GM10248 (cell line): ENCODE measurements around the gene SMNDC1.

ENCODE experiments used
- CTCF ChIA-PET: fragments of 300-600 bp; sonication (Branson Sonifier 250); formaldehyde crosslinking; extraction: SDS; loops from one replicate; lab custom pipeline; 2021; ENCODE audit warnings: antibody characterized with exemption; lab: Yijun Ruan, JAX
- POLR2A ChIA-PET: fragments of 350-650 bp; sonication (Branson Sonifier 250); formaldehyde crosslinking; extraction: SDS; loops from one replicate; lab custom pipeline; 2020; ENCODE audit warnings: antibody characterized with exemption; lab: Yijun Ruan, JAX
- DNase-seq: peaks from one replicate; pipeline ENCODE4 v3.0.0; 2012; ENCODE audit errors: extremely low spot score
- TF ChIP-seq, protein P1 (sequence below): IDR thresholded peaks from 2 replicates; pipeline ENCODE4 v1.5.1; 2012; ENCODE audit warnings: mild to moderate bottlenecking, low read depth; ENCODE audit errors: extremely low read depth, missing control alignments, control extremely low read depth

Gene SMNDC1

GRCh38 chr10:110340816-110341215 lies 36.1 kb upstream of the SMNDC1 start:
- TF ChIP-seq, protein P1, sequence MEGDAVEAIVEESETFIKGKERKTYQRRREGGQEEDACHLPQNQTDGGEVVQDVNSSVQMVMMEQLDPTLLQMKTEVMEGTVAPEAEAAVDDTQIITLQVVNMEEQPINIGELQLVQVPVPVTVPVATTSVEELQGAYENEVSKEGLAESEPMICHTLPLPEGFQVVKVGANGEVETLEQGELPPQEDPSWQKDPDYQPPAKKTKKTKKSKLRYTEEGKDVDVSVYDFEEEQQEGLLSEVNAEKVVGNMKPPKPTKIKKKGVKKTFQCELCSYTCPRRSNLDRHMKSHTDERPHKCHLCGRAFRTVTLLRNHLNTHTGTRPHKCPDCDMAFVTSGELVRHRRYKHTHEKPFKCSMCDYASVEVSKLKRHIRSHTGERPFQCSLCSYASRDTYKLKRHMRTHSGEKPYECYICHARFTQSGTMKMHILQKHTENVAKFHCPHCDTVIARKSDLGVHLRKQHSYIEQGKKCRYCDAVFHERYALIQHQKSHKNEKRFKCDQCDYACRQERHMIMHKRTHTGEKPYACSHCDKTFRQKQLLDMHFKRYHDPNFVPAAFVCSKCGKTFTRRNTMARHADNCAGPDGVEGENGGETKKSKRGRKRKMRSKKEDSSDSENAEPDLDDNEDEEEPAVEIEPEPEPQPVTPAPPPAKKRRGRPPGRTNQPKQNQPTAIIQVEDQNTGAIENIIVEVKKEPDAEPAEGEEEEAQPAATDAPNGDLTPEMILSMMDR = no peak
- CTCF ChIA-PET = interaction anchor here (0.9 to 1.9 kb wide), 6 partner anchors 9 to 29 kb away, joined by 3 to 12 read pairs (median 5); no protein-coding TSS in a partner anchor
- no peak for DNase-seq
- POLR2A ChIA-PET = no interaction called here

- CTCF ChIA-PET = interaction anchor here (1.2 to 2.8 kb wide), 5 partner anchors 11 to 30 kb away, joined by 3 to 12 read pairs (median 6); no protein-coding TSS in a partner anchor
- TF ChIP-seq, protein P1 = no peak
- POLR2A ChIA-PET = no interaction called here
- no peak for DNase-seq
Observed at GRCh38 chr10:110340122-110340521, 35.4 kb upstream of the SMNDC1 start.

DNA sequence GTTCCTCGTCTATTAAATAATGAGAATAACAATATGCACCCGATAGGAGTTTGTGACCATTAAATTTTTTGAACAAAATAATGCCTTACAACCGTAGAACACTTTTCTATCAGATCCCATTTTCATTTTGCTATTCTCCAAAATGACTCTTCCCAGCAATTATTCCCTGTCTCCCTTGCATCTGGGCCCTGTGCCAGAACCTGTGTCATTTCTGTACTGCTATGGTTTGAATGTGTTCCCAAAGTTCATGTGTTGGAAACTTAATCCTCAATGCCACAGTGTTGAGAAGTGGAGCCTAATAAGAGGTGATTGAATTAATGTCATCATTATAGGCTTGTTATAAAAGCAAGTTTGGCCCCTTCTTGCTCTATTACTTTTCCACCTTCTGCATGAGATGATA lies 33.2 kb upstream of the SMNDC1 start:
- POLR2A ChIA-PET = no interaction called here
- no peak for DNase-seq
- TF ChIP-seq, protein P1 = no peak
- CTCF ChIA-PET = interaction anchor here (2.1 to 2.8 kb wide), 2 partner anchors 11 to 17 kb away, joined by 7 to 12 read pairs; no protein-coding TSS in a partner anchor

DNA sequence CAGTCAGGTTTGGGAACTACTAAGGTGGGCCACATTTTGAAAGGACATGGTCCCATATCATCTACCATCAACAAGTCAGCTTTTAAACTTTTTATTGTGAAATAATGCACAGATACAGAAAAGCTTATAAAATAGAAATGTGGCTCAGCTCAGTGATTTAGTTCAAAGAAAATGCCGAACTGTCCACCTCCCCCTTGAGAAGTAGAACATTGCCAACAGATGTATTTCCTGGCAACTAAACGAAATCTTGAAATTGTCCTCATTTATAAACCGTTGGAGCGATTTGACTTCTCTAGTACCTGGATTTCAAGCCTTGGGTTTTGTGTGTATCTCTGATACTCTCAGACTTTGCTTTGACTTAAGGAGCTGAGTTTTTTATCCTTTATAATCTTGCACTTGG lies 32.7 kb upstream of the SMNDC1 start:
- ChIA-PET CTCF (interaction anchor here (0.9 to 2.8 kb wide), 6 partner anchors 8 to 211 kb away, joined by 3 to 12 read pairs (median 7); no protein-coding TSS in a partner anchor), POLR2A (interaction anchor here (1.4 kb wide), 1 partner anchor 161 kb away, joined by 4 read pairs; no protein-coding TSS in a partner anchor)
- DNase-seq = no peak
- TF ChIP-seq, protein P1 = no peak

DNA sequence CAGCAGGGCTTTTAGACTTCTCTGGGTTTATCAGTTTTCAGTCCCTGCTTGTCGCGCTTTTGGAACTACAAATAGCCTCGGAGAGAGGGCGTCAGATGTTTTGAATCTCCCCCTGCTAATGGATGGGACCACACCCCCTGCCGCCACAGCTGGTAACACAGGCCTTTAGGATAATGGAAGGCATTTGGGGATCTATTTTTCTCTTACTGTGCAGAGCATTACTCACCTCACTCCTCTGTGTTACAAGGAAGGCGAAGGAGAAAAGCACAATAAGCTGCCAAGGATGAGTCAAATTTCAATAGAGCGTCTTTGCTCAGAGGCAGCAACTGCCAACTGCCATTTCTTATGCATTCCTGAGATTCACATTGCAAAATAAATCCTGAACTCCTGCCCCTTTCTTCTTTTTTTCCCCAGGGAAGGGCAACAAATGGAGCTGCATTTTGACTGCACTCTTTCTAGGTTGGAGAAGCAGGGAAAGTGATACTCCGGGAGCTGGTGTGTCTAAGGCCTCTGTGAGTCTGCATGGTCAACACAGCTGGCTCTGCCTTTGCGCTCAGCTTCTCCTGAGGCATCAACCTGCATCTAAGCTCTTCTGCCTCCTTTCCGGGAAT lies 31.5 kb upstream of the SMNDC1 start:
- TF ChIP-seq, protein P1 = no peak
- POLR2A ChIA-PET = interaction anchor here (1.4 kb wide), 1 partner anchor 162 kb away, joined by 4 read pairs; no protein-coding TSS in a partner anchor
- CTCF ChIA-PET = interaction anchor here (0.8 to 2.1 kb wide), 8 partner anchors 9 to 142 kb away, joined by 3 to 8 read pairs (median 3); no protein-coding TSS in a partner anchor
- no peak for DNase-seq

GRCh38 chr10:110335314-110336064 lies 30.8 kb upstream of the SMNDC1 start:
- ChIA-PET POLR2A (no interaction called here), CTCF (interaction anchor here (0.8 to 5.8 kb wide), 9 partner anchors 9 to 222 kb away, joined by 3 to 44 read pairs (median 5); no protein-coding TSS in a partner anchor)
- DNase-seq = no peak
- TF ChIP-seq, protein P1 = no peak
